Measurements from ENCODE around the gene NFIC.

- TF ChIP-seq CTCF (IDR thresholded peaks at IDR 0.05; ENCODE audit: low read length), result no peak
- TF ChIP-seq EZH2 (IDR thresholded peaks at IDR 0.05; ENCODE audit: borderline replicate concordance, low read length), result no peak
Measured at GRCh38 chr19:3392480-3392879, 26.1 kb downstream of the NFIC start.

Measured in OCI-LY1 (cell line).